Measurements from ENCODE around the gene MED13.

DNA sequence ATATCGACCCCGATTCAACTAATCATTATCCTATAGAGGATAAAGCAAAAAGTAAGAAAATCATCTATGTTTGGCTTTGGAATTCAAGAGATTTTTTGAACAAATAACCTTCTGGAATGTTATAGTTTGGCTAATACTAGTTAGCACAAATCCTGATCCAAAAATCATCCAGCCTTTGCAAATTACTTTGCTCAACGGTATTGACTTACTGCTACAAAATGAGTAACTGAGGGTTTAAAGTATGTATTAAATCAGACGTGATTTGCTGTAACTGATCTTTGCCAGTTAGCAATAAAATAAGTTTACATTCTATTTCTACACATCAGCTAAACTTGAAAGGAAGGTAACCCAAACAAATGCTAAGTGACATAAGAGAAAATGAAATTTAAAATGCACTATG, 6.5 kb downstream of the MED13 start:
- TF ChIP-seq EP300 (IDR thresholded peaks at IDR 0.05; ENCODE audit: borderline replicate concordance), result no peak
- TF ChIP-seq TAF1 (IDR thresholded peaks at IDR 0.05; ENCODE audit: low read depth), result no peak

Measured in Ishikawa (cell line).